Caco-2 (cell line): ENCODE results near the gene GMPR. TPM values are rescaled to one million over a fixed set of nuclear protein-coding genes. Genes with fewer than 3 reads are reported as not detected.
"Not testable (repeated sequence)": the region's sequence is repeated elsewhere in the genome, so short reads cannot be mapped to it uniquely, and the experiment has no call there.

Source experiments
- BruUV-seq: library from RNA; stranded (reverse); fragments of 400-500 nt; replicated peaks from 2 replicates; lab custom pipeline; 2021; lab: Mats Ljungman, UMichigan
- CTCF ChIA-PET: fragments of 300-600 bp; sonication (Branson Sonifier 250); formaldehyde crosslinking; loops from one replicate; lab custom pipeline; 2022; ENCODE audit warnings: antibody characterized with exemption; lab: Charles Lee
- POLR2A ChIA-PET: fragments of 300-600 bp; sonication (Branson Sonifier 250); formaldehyde crosslinking; loops from one replicate; lab custom pipeline; 2022; ENCODE audit warnings: antibody characterized with exemption; lab: Charles Lee
- DNase-seq, 2 experiments: peaks; one replicate each; pipeline versions ENCODE4 v3.0.0 to v3.0.0-alpha.2; 2020 to 2022
- H3K27me3 ChIP-seq: replicated peaks from 2 replicates; pipeline ENCODE4 v1.6.0; 2011; ENCODE audit warnings: low read length; ENCODE audit not compliant: control insufficient read depth, insufficient read depth
- H3K36me3 ChIP-seq: 2 replicates; pipeline ENCODE4 v1.5.1; 2011; ENCODE audit warnings: low read length; ENCODE audit not compliant: control insufficient read depth, insufficient read depth
- H3K4me1 ChIP-seq: fragments of 250-450 bp; sonication (Bioruptor Pico); 2 replicates; pipeline ENCODE4 v1.5.1; 2020; ENCODE audit warnings: mild to moderate bottlenecking
- H3K4me3 ChIP-seq: 2 replicates; pipeline ENCODE4 v1.5.1; 2011; ENCODE audit warnings: low read depth, mild to moderate bottlenecking, control low read depth, low read length
- H3K9me3 ChIP-seq: fragments of 250-450 bp; sonication (Bioruptor Pico); 2 replicates; pipeline ENCODE4 v1.5.1; 2020; ENCODE audit warnings: mild to moderate bottlenecking, moderate library complexity
- H3K27ac Mint-ChIP-seq: one replicate; pipeline ENCODE4 v1.8.0; 2022; ENCODE audit warnings: mixed read lengths; ENCODE audit not compliant: unreplicated experiment
- H3K27me3 Mint-ChIP-seq: one replicate; pipeline ENCODE4 v1.8.0; 2022; ENCODE audit warnings: mixed read lengths; ENCODE audit not compliant: insufficient read depth, unreplicated experiment
- H3K36me3 Mint-ChIP-seq: one replicate; pipeline ENCODE4 v1.8.0; 2022; ENCODE audit warnings: mild to moderate bottlenecking, mixed read lengths; ENCODE audit not compliant: insufficient read depth, unreplicated experiment
- H3K4me1 Mint-ChIP-seq: one replicate; pipeline ENCODE4 v1.8.0; 2022; ENCODE audit warnings: low read depth, mixed read lengths; ENCODE audit not compliant: unreplicated experiment
- H3K4me3 Mint-ChIP-seq: one replicate; pipeline ENCODE4 v1.8.0; 2022; ENCODE audit warnings: mild to moderate bottlenecking, moderate library complexity, mixed read lengths; ENCODE audit not compliant: unreplicated experiment
- H3K9me3 Mint-ChIP-seq: one replicate; pipeline ENCODE4 v1.8.0; 2022; ENCODE audit warnings: mixed read lengths; ENCODE audit not compliant: unreplicated experiment
- intact Hi-C: fragments of 100-400 bp; cut with micrococcal nuclease; formaldehyde crosslinking; loops from one replicate; pipeline ENCODE4 v1.10.0; 2022; ENCODE audit not compliant: unreplicated experiment
- total RNA-seq: library from RNA; stranded (reverse); gene quantifications from 2 replicates; pipeline ENCODE4 v1.2.3, GENCODE V29; 2022
- TF ChIP-seq, protein P1 (sequence below), 2 experiments: fragments of 200-600 bp in 1 of 2; IDR thresholded peaks; 1 replicate in 1 of 2; 2 replicates in 1 of 2; pipeline versions ENCODE4 v1.5.1 to v1.8.0; 2011 to 2022; ENCODE audit warnings: antibody characterized with exemption in 1 of 2, control low read depth in 1 of 2, inconsistent platforms in 1 of 2, low read depth in 1 of 2, low read length in 1 of 2, mild to moderate bottlenecking in 1 of 2, moderate library complexity in 1 of 2; ENCODE audit not compliant: insufficient read depth in 1 of 2, severe bottlenecking in 1 of 2, unreplicated experiment in 1 of 2

Gene GMPR
- total RNA-seq, 1 experiment from 2014 or later: 1.3 TPM

DNA sequence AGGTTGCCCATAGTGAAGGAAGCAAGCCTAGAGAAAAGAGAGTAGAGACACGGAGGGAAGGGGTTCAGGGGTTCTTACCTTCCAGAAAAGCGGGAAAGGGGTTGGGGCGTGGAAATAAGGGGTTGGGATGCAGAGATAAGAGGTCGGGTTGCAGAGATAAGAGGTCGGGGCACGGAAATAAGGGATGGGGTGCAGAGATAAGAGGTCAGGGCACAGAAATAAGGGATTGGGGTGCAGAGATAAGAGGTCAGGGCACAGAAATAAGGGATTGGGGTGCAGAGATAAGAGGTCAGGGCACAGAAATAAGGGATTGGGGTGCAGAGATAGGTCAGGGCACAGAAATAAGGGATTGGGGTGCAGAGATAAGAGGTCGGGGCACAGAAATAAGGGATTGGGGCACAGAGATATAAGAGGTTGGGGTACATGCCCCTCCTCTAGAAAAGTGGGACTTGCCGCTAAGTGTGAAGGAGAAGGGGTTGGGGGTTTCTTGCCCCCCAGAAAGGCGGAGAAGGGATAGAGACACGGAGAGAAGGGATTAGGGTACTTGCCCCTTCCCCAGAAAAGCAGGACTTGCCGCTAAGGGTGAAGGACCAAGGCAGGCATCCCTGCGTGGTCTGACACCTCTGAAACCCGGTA lies 25.2 kb downstream of the GMPR start:
- intact Hi-C loops, BruUV-seq: not testable (repeated sequence)

DNA sequence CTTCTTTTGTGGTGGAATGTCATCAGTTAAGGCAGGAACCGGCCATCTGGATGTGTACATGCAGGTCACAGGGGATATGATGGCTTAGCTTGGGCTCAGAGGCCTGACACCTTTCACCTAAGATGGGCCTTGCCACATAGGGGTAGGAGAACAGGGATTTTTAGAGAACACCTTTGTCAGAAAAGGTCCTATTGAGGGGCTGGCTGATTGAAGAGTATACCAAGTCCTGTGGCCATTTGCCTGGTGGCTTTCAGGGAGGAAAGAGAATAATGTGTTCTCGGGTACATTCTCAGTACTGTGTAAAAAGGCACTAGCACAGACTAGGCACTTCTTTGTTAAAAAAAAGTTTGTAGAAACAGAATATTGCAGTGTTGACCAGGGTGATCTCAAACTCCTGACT lies 26.4 kb downstream of the GMPR start:
- no peak for DNase-seq
- no TSS peak for BruUV-seq

More for the DNA sequence above, 25.2 kb downstream of the GMPR start:
- H3K36me3 Mint-ChIP-seq, H3K4me1 Mint-ChIP-seq, DNase-seq, H3K36me3 ChIP-seq, POLR2A ChIA-PET, H3K27me3 Mint-ChIP-seq, H3K27ac Mint-ChIP-seq, CTCF ChIA-PET, H3K4me1 ChIP-seq, H3K9me3 ChIP-seq, H3K27me3 ChIP-seq, H3K4me3 ChIP-seq, H3K9me3 Mint-ChIP-seq, H3K4me3 Mint-ChIP-seq: not testable (repeated sequence)

DNA sequence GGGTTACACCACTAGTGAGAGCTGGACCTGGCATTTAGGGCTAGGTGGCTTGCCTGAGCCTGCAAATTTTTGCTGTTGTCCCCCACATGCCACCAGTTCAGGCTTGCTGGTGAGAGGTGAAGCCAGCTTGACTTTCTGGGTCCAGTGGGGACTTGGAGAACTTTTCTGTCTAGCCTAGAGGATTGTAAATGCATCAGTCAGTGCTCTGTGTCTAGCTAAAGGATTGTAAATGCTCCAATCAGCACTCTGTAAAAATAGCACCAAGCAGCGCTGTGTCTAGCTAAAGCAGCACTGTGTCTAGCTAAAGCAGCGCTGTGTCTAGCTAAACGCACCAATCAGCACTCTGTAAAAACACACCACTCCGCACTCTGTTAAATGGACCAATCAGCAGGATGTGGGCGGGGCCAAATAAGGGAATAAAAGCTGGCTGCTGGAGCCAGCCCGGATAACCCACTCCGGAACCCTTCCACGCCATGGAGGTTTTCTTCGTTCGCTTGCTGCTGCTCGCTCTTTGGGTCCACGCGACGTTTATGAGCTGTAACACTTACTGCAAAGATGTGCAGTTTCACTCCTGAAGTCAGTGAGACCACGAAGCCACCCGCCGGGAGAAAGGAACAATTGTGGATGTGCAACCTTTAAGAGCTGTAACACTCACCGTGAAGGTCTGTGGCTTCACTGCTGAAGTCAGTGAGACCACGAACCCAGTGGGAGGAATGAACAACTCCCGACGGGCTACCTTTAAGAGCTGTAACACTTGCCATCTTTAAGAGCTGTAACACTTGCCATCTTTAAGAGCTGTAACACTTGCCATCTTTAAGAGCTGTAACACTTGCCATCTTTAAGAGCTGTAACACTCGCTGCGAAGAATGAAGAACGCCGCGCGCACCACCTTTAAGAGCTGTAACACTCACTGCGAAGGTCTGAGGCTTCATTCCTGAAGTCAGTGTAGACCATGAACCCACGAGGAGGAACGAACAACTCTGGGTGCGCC lies 27.3 kb downstream of the GMPR start:
- no peaks in the 10 kb centered on the region for H3K4me1 ChIP-seq
- BruUV-seq: TSS peak; percentile 73
- DNase-seq: no peak
- POLR2A ChIA-PET: interaction anchor here (0.6 kb wide), 1 partner anchor 60 kb away, joined by 3 read pairs; no protein-coding TSS in a partner anchor
- no peaks in the 10 kb centered on the region for H3K4me1 Mint-ChIP-seq
- H3K27ac Mint-ChIP-seq: no peak overlapping the region
- CTCF ChIA-PET: interaction anchor here (0.6 kb wide), 1 partner anchor 13 kb away, joined by 3 read pairs; no protein-coding TSS in a partner anchor
- H3K36me3 Mint-ChIP-seq: no peaks in the 10 kb centered on the region
- H3K9me3 Mint-ChIP-seq: no peaks in the 10 kb centered on the region
- TF ChIP-seq, protein P1, sequence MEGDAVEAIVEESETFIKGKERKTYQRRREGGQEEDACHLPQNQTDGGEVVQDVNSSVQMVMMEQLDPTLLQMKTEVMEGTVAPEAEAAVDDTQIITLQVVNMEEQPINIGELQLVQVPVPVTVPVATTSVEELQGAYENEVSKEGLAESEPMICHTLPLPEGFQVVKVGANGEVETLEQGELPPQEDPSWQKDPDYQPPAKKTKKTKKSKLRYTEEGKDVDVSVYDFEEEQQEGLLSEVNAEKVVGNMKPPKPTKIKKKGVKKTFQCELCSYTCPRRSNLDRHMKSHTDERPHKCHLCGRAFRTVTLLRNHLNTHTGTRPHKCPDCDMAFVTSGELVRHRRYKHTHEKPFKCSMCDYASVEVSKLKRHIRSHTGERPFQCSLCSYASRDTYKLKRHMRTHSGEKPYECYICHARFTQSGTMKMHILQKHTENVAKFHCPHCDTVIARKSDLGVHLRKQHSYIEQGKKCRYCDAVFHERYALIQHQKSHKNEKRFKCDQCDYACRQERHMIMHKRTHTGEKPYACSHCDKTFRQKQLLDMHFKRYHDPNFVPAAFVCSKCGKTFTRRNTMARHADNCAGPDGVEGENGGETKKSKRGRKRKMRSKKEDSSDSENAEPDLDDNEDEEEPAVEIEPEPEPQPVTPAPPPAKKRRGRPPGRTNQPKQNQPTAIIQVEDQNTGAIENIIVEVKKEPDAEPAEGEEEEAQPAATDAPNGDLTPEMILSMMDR (IDR thresholded peaks at IDR 0.05; ENCODE audit: insufficient read depth in 1 of 2, low read depth in 1 of 2, low read length in 1 of 2, severe bottlenecking in 1 of 2, unreplicated experiment in 1 of 2): no peak
- H3K27me3 ChIP-seq: no peaks in the 10 kb centered on the region
- H3K9me3 ChIP-seq: no peaks in the 10 kb centered on the region
- peaks cover 5% of the 10 kb centered on the region for H3K27me3 Mint-ChIP-seq
- H3K36me3 ChIP-seq: no peaks in the 10 kb centered on the region
- H3K4me3 ChIP-seq: no peak overlapping the region
- H3K4me3 Mint-ChIP-seq: no peak overlapping the region
- intact Hi-C loops: no loop called here

More for the DNA sequence above, 26.4 kb downstream of the GMPR start:
- H3K27me3 Mint-ChIP-seq: peaks cover 5% of the 10 kb centered on the region
- H3K36me3 ChIP-seq: no peaks in the 10 kb centered on the region
- no peaks in the 10 kb centered on the region for H3K9me3 Mint-ChIP-seq
- ChIA-PET POLR2A (no interaction called here), CTCF (interaction anchor here (0.6 kb wide), 1 partner anchor 14 kb away, joined by 3 read pairs; no protein-coding TSS in a partner anchor)
- no peaks in the 10 kb centered on the region for H3K27me3 ChIP-seq
- H3K27ac Mint-ChIP-seq: no peak overlapping the region
- no peak overlapping the region for H3K4me3 Mint-ChIP-seq
- intact Hi-C loops: no loop called here
- H3K4me1 ChIP-seq: no peaks in the 10 kb centered on the region
- no peaks in the 10 kb centered on the region for H3K9me3 ChIP-seq
- no peaks in the 10 kb centered on the region for H3K4me1 Mint-ChIP-seq
- no peak overlapping the region for H3K4me3 ChIP-seq
- TF ChIP-seq, protein P1 (IDR thresholded peaks at IDR 0.05; ENCODE audit: insufficient read depth in 1 of 2, low read depth in 1 of 2, low read length in 1 of 2, severe bottlenecking in 1 of 2, unreplicated experiment in 1 of 2): no peak
- no peaks in the 10 kb centered on the region for H3K36me3 Mint-ChIP-seq
